Sigmoid colon (tissue), 4 donors: ENCODE measurements around the gene SVOPL.

Experiments
- EP300 ChIP-seq, 4 donors: sonication (generic); formaldehyde crosslinking; IDR thresholded peaks; one replicate each; pipeline ENCODE4 v1.6.1; 2017; ENCODE audit warnings: antibody characterized with exemption in 4 of 4
- POLR2A ChIP-seq, 2 donors: fragments of 450-650 bp; IDR thresholded peaks; one replicate each; pipeline ENCODE4 v1.6.1; 2016; ENCODE audit warnings: antibody characterized with exemption in 2 of 2, mild to moderate bottlenecking in 2 of 2, moderate library complexity in 2 of 2
- POLR2AphosphoS5 ChIP-seq, 4 donors: sonication (generic); formaldehyde crosslinking; IDR thresholded peaks; one replicate each; pipeline ENCODE4 v1.6.1; 2017; ENCODE audit warnings: antibody characterized with exemption in 4 of 4
- TF ChIP-seq, protein P1 (sequence below), 4 experiments: fragments of 450-650 bp in 3 of 4; fragments of 200-600 bp in 1 of 4; IDR thresholded peaks; one replicate each; pipeline ENCODE4 v1.5.1; 2016 to 2019; ENCODE audit warnings: antibody characterized with exemption in 4 of 4, mild to moderate bottlenecking in 3 of 4, moderate library complexity in 2 of 4

DNA sequence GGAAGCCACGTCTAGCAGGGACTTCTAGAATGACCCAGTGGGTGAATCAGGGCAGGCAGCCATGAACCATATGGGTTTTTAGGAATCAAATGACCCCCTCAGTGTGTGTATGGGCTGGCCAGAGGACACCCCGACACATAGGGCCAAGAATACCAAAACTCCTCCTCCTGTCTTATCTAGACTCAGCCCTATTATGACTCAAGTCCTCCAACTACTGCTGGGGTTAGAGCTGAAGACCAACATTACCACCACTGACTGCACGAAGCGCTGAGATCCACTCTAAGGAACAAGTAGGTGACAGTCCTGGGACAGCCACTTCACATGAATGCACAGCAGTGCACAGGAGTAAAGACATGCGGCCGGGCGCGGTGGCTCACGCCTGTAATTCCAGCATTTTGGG lies 11.5 kb upstream of the SVOPL start:
- TF ChIP-seq, protein P1, sequence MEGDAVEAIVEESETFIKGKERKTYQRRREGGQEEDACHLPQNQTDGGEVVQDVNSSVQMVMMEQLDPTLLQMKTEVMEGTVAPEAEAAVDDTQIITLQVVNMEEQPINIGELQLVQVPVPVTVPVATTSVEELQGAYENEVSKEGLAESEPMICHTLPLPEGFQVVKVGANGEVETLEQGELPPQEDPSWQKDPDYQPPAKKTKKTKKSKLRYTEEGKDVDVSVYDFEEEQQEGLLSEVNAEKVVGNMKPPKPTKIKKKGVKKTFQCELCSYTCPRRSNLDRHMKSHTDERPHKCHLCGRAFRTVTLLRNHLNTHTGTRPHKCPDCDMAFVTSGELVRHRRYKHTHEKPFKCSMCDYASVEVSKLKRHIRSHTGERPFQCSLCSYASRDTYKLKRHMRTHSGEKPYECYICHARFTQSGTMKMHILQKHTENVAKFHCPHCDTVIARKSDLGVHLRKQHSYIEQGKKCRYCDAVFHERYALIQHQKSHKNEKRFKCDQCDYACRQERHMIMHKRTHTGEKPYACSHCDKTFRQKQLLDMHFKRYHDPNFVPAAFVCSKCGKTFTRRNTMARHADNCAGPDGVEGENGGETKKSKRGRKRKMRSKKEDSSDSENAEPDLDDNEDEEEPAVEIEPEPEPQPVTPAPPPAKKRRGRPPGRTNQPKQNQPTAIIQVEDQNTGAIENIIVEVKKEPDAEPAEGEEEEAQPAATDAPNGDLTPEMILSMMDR (IDR thresholded peaks at IDR 0.05): no peak
- TF ChIP-seq POLR2A (IDR thresholded peaks at IDR 0.05): no peak
- no peak for TF ChIP-seq POLR2AphosphoS5 (IDR thresholded peaks at IDR 0.05)
- TF ChIP-seq EP300 (IDR thresholded peaks at IDR 0.05): no peak
